HEK293 (cell line): Measurements from ENCODE around the gene IQCH.

Source experiments
- CTCF ChIA-PET: fragments of 350-600 bp; formaldehyde crosslinking; extraction: SDS; loops from one replicate; lab custom pipeline; 2021; ENCODE audit warnings: antibody characterized with exemption; lab: Yijun Ruan, JAX
- POLR2A ChIA-PET: fragments of 300-600 bp; formaldehyde crosslinking; extraction: SDS; loops from one replicate; lab custom pipeline; 2020; ENCODE audit warnings: antibody characterized with exemption, inconsistent platforms; lab: Yijun Ruan, JAX
- H3K27ac ChIP-seq: fragments of 200-500 bp; sonication (Bioruptor generic); 2 replicates; pipeline ENCODE4 v1.5.1; 2014; ENCODE audit warnings: low read depth, low read length, control low read depth, inconsistent platforms; ENCODE audit errors: extremely low read depth
- H3K36me3 ChIP-seq, 2 experiments: fragments of 200-500 bp in 1 of 2; sonication (Bioruptor generic) in 1 of 2; 1 replicate in 1 of 2; 2 replicates in 1 of 2; pipeline ENCODE4 v1.5.1; 2014 to 2017; ENCODE audit warnings: inconsistent platforms in 2 of 2, low read length in 2 of 2; ENCODE audit not compliant: control insufficient read depth in 2 of 2, insufficient read depth in 1 of 2
- H3K4me1 ChIP-seq: fragments of 200-500 bp; sonication (Bioruptor generic); 2 replicates; pipeline ENCODE4 v1.5.1; 2014; ENCODE audit warnings: mild to moderate bottlenecking, low read length, inconsistent platforms; ENCODE audit not compliant: control insufficient read depth, insufficient read depth
- H3K4me3 ChIP-seq: 2 replicates; pipeline ENCODE4 v1.5.1; 2011; ENCODE audit warnings: low read depth, mild to moderate bottlenecking, control low read depth, low read length, moderate library complexity
- H3K9me3 ChIP-seq: fragments of 200-500 bp; sonication (Bioruptor generic); 2 replicates; pipeline ENCODE4 v1.5.1; 2014; ENCODE audit warnings: low read depth, low read length, inconsistent platforms; ENCODE audit not compliant: control insufficient read depth, insufficient read depth
- ZBTB1 ChIP-seq: fragments of 450-650 bp; formaldehyde crosslinking; IDR thresholded peaks from 2 replicates; pipeline ENCODE4 v1.5.1; 2016; ENCODE audit warnings: missing biosample characterization, missing genetic modification characterization
- ZNF138 ChIP-seq: fragments of 450-650 bp; formaldehyde crosslinking; IDR thresholded peaks from 2 replicates; pipeline ENCODE4 v1.5.1; 2016; ENCODE audit warnings: missing biosample characterization, missing genetic modification characterization, borderline replicate concordance
- ZNF311 ChIP-seq: fragments of 450-650 bp; formaldehyde crosslinking; IDR thresholded peaks from 2 replicates; pipeline ENCODE4 v1.5.1; 2017; ENCODE audit warnings: missing biosample characterization, missing genetic modification characterization, borderline replicate concordance
- ZNF366 ChIP-seq: fragments of 450-650 bp; formaldehyde crosslinking; conservative IDR thresholded peaks from 2 replicates; pipeline ENCODE4 v1.5.1; 2016; ENCODE audit warnings: missing biosample characterization, missing genetic modification characterization
- ZNF521 ChIP-seq: fragments of 450-650 bp; formaldehyde crosslinking; IDR thresholded peaks from 2 replicates; pipeline ENCODE4 v1.5.1; 2017; ENCODE audit warnings: missing biosample characterization, mild to moderate bottlenecking, missing genetic modification characterization
- ZNF629 ChIP-seq: fragments of 450-650 bp; formaldehyde crosslinking; IDR thresholded peaks from 2 replicates; pipeline ENCODE4 v1.5.1; 2017; ENCODE audit warnings: missing biosample characterization, missing genetic modification characterization
- ZNF660 ChIP-seq: fragments of 450-650 bp; IDR thresholded peaks from 2 replicates; pipeline ENCODE4 v1.5.1; 2018; ENCODE audit warnings: missing biosample characterization, mild to moderate bottlenecking, missing genetic modification characterization
- ZSCAN23 ChIP-seq: fragments of 450-650 bp; formaldehyde crosslinking; IDR thresholded peaks from 2 replicates; pipeline ENCODE4 v1.5.1; 2016; ENCODE audit warnings: missing biosample characterization, missing genetic modification characterization
- TF ChIP-seq, protein P1 (sequence below): fragments of 450-650 bp; formaldehyde crosslinking; IDR thresholded peaks from 2 replicates; pipeline ENCODE4 v1.5.1; 2016; ENCODE audit warnings: missing biosample characterization, missing genetic modification characterization
- TF ChIP-seq, protein P2 (sequence below): fragments of 450-650 bp; formaldehyde crosslinking; IDR thresholded peaks from 2 replicates; pipeline ENCODE4 v1.5.1; 2017; ENCODE audit warnings: missing biosample characterization, missing genetic modification characterization
- TF ChIP-seq, protein P3 (sequence below): fragments of 450-650 bp; formaldehyde crosslinking; IDR thresholded peaks from 2 replicates; pipeline ENCODE4 v1.5.1; 2016; ENCODE audit warnings: missing biosample characterization, missing genetic modification characterization

IQCH gene

DNA sequence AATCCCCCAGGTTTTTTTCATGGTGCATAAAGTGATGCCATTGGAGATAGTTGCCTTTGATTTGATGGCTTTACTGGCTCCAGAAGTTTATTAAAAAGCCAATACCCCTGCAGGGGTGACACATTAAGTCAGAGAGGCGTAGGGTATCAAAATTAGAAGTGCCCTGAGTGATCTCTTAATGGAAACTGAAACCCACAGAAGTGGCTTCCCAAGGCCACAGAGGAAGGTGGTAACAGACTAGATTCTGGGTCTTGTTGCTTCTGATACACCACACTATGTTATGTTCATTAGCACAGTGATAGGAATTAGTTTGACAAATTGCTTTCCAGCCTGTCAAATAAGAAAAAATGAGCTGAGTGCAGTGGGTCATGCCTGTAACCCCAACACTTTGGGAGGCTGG is 112.3 kb downstream of the IQCH start:
- TF ChIP-seq, protein P1, sequence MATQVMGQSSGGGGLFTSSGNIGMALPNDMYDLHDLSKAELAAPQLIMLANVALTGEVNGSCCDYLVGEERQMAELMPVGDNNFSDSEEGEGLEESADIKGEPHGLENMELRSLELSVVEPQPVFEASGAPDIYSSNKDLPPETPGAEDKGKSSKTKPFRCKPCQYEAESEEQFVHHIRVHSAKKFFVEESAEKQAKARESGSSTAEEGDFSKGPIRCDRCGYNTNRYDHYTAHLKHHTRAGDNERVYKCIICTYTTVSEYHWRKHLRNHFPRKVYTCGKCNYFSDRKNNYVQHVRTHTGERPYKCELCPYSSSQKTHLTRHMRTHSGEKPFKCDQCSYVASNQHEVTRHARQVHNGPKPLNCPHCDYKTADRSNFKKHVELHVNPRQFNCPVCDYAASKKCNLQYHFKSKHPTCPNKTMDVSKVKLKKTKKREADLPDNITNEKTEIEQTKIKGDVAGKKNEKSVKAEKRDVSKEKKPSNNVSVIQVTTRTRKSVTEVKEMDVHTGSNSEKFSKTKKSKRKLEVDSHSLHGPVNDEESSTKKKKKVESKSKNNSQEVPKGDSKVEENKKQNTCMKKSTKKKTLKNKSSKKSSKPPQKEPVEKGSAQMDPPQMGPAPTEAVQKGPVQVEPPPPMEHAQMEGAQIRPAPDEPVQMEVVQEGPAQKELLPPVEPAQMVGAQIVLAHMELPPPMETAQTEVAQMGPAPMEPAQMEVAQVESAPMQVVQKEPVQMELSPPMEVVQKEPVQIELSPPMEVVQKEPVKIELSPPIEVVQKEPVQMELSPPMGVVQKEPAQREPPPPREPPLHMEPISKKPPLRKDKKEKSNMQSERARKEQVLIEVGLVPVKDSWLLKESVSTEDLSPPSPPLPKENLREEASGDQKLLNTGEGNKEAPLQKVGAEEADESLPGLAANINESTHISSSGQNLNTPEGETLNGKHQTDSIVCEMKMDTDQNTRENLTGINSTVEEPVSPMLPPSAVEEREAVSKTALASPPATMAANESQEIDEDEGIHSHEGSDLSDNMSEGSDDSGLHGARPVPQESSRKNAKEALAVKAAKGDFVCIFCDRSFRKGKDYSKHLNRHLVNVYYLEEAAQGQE = no peak
- TF ChIP-seq ZSCAN23 (tag by site-specific recombination) = no peak
- TF ChIP-seq ZBTB1 (tag by site-specific recombination) = no peak
- no peak for TF ChIP-seq ZNF311 (tag by site-specific recombination)
- TF ChIP-seq, all 188 proteins: peak for 0
- no peaks in the 10 kb centered on the region for H3K36me3 ChIP-seq
- ChIA-PET CTCF (no interaction called here), POLR2A (no interaction called here)
- no peak overlapping the region for H3K27ac ChIP-seq
- no peaks in the 10 kb centered on the region for H3K9me3 ChIP-seq
- no peak overlapping the region for H3K4me3 ChIP-seq
- H3K4me1 ChIP-seq = no peaks in the 10 kb centered on the region

DNA sequence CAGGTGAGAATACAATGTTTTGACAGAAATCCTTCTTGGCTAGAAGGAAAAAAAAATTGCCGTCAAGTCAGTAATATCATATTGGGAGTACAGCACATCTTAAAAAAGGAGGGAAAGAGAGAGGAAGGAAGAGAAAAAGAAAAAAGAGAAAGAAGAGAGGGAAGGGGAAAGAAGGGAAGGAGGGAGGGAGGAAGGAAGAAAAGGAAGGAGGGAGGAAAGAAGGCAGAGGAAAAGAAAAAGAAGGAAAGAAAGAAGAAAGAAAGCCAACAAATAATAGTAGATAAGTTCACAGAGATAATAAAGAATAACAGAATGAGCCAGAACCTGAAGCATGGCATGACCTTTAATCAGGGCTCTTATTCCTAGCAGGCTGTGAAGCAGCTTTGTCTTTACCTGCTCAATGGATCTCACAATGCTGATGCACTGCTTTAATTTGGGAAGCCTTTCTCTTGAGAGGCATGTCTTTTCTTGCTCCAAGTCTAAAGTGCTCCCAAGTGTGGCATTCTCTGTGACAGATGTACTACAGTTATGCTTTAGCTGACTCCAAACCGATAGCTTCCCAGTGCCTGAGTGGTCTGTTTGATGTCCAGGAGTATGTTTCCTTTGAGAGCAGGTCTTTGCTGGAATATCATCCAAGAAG is 114.9 kb downstream of the IQCH start:
- H3K27ac ChIP-seq = no peak overlapping the region
- no peaks in the 10 kb centered on the region for H3K36me3 ChIP-seq
- ChIA-PET POLR2A (no interaction called here), CTCF (interaction anchor here (0.5 kb wide), 1 partner anchor 793 kb away, joined by 3 read pairs; no protein-coding TSS in a partner anchor)
- no peaks in the 10 kb centered on the region for H3K4me1 ChIP-seq
- no peaks in the 10 kb centered on the region for H3K9me3 ChIP-seq
- TF ChIP-seq ZNF366 (tag by site-specific recombination) = peak; percentile 81
- TF ChIP-seq, protein P2, sequence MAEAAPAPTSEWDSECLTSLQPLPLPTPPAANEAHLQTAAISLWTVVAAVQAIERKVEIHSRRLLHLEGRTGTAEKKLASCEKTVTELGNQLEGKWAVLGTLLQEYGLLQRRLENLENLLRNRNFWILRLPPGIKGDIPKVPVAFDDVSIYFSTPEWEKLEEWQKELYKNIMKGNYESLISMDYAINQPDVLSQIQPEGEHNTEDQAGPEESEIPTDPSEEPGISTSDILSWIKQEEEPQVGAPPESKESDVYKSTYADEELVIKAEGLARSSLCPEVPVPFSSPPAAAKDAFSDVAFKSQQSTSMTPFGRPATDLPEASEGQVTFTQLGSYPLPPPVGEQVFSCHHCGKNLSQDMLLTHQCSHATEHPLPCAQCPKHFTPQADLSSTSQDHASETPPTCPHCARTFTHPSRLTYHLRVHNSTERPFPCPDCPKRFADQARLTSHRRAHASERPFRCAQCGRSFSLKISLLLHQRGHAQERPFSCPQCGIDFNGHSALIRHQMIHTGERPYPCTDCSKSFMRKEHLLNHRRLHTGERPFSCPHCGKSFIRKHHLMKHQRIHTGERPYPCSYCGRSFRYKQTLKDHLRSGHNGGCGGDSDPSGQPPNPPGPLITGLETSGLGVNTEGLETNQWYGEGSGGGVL (tag by site-specific recombination) = no peak
- no peak overlapping the region for H3K4me3 ChIP-seq

DNA sequence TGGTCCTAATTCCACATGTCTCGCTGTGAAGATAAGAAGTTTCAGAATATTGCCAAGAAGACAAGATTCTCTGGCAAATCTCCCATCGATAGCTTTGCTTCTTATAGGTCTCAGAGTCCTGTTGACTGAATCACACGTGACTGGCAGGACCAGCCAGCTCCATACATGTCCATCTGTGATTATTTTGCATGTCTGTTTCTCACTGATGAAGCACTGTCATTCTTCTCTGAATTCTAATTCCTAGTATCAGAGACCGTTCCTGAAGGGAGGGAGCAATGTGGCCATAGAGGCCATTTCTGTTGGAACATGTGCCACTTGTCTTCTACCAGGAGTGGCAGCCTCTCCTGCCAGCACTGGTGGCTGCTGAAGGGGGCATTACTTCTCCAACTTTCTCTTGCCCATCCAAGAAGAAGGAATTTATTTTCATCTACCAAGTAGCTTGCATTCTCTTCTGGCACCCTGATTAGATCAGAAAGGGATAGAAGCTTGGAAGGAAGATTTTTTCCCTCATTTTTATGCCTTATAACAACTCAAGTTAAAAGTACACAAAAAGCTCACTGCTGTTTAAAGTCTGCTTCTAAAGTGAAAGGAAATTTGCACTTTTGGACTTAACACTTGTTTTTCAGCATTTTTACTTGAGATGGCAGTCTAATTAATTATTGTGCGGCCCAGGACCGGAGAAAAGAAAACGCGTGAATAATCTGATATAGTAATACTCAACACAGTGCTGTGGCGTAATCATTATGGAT is 115.8 kb downstream of the IQCH start:
- ChIA-PET POLR2A (no interaction called here), CTCF (interaction anchor here (0.5 to 0.7 kb wide), 3 partner anchors 14 to 792 kb away, joined by 3 to 5 read pairs (median 3); no protein-coding TSS in a partner anchor)
- Histone ChIP-seq H3K9me3 (no peaks in the 10 kb centered on the region), H3K36me3 (no peaks in the 10 kb centered on the region), H3K27ac (no peak overlapping the region), H3K4me3 (no peak overlapping the region), H3K4me1 (no peaks in the 10 kb centered on the region)
- TF ChIP-seq ZNF138 (tag by site-specific recombination) (no peak), ZNF660 (tag by site-specific recombination) (no peak), ZNF629 (tag by site-specific recombination) (no peak), ZNF521 (tag by site-specific recombination) (no peak)
- TF ChIP-seq, protein P3, sequence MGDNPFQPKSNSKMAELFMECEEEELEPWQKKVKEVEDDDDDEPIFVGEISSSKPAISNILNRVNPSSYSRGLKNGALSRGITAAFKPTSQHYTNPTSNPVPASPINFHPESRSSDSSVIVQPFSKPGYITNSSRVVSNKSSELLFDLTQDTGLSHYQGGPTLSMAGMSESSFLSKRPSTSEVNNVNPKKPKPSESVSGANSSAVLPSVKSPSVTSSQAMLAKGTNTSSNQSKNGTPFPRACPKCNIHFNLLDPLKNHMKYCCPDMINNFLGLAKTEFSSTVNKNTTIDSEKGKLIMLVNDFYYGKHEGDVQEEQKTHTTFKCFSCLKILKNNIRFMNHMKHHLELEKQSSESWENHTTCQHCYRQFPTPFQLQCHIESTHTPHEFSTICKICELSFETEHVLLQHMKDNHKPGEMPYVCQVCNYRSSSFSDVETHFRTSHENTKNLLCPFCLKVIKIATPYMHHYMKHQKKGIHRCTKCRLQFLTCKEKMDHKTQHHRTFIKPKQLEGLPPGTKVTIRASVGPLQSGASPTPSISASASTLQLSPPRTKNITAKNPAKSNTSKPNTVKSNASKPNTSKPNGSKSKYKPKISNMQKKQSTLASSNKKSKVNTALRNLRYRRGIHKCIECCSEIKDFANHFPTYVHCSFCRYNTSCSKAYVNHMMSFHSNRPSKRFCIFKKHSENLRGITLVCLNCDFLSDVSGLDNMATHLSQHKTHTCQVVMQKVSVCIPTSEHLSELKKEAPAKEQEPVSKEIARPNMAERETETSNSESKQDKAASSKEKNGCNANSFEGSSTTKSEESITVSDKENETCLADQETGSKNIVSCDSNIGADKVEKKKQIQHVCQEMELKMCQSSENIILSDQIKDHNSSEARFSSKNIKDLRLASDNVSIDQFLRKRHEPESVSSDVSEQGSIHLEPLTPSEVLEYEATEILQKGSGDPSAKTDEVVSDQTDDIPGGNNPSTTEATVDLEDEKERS (tag by site-specific recombination) = no peak
